IgD-negative memory B cell (primary cell): ENCODE results near the gene TFIP11. TPM values are rescaled to one million over a fixed set of nuclear protein-coding genes. Genes with fewer than 3 reads are reported as not detected.

Experiments
- H3K27ac Mint-ChIP-seq, 3 donors: one replicate each; pipeline ENCODE4 v1.8.0; 2020 to 2022; ENCODE audit warnings: mild to moderate bottlenecking in 3 of 3, mixed read lengths in 3 of 3, moderate library complexity in 1 of 3
- H3K27me3 Mint-ChIP-seq: one replicate; pipeline ENCODE4 v1.8.0; 2021; ENCODE audit warnings: mixed read lengths
- H3K36me3 Mint-ChIP-seq: one replicate; pipeline ENCODE4 v1.8.0; 2020; ENCODE audit warnings: mild to moderate bottlenecking, mixed read lengths
- H3K4me1 Mint-ChIP-seq, 3 donors: one replicate each; pipeline ENCODE4 v1.8.0; 2020 to 2022; ENCODE audit warnings: mixed read lengths in 3 of 3, mild to moderate bottlenecking in 1 of 3
- H3K4me3 Mint-ChIP-seq, 4 donors: one replicate each; pipeline ENCODE4 v1.8.0; 2020 to 2022; ENCODE audit warnings: mild to moderate bottlenecking in 4 of 4, mixed read lengths in 4 of 4, moderate library complexity in 3 of 4
- H3K9me3 Mint-ChIP-seq, 3 donors: one replicate each; pipeline ENCODE4 v1.8.0; 2020 to 2021; ENCODE audit warnings: mixed read lengths in 3 of 3, mild to moderate bottlenecking in 1 of 3
- polyA plus RNA-seq: library from polyadenylated mRNA; unstranded; fragments of 300-500 nt; fragmentation: Illumina TruSeq; gene quantifications from one replicate; pipeline ENCODE4 v1.2.3, GENCODE V29; 2021

Gene TFIP11
- polyA plus RNA-seq, 1 donor from 2014 or later, result 32.3 TPM

DNA sequence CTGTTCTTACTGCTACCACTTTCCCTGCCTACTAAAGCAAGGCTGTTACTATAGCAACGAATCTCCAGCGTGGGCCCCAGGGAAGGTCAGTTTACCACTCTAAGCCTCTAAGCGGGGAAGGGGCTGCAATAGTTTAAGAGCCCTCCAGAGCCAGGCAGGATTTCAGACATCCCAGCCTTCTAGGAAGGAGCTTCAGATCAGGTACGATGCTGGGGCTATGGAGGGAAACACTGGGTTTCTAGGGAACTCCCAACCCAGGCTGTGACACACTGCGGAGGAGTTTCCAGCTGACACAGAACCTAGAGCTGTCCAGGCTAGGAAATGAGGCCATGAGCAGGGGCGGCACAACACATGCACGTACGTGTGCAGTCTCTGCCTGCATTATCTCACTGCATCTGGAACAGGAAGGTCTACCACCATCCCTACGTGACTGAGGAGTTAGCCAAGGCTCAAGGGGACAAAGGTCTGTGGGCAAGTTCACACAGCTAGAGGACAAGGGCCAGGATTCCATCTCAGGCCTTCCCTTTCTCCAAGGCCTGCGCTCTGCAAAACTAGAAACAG is 49.1 kb downstream of the TFIP11 start:
- no peaks in the 10 kb centered on the region for H3K4me1 Mint-ChIP-seq
- H3K27ac Mint-ChIP-seq, result no peak overlapping the region
- no peaks in the 10 kb centered on the region for H3K9me3 Mint-ChIP-seq
- H3K4me3 Mint-ChIP-seq, result no peak overlapping the region
- peaks cover 7% of the 10 kb centered on the region for H3K36me3 Mint-ChIP-seq
- no peaks in the 10 kb centered on the region for H3K27me3 Mint-ChIP-seq

GRCh38 chr22:26462641-26463040 is 49.6 kb downstream of the TFIP11 start:
- H3K9me3 Mint-ChIP-seq, result no peaks in the 10 kb centered on the region
- no peak overlapping the region for H3K4me3 Mint-ChIP-seq
- no peaks in the 10 kb centered on the region for H3K27me3 Mint-ChIP-seq
- no peaks in the 10 kb centered on the region for H3K4me1 Mint-ChIP-seq
- H3K27ac Mint-ChIP-seq, result no peak overlapping the region
- peaks cover 6% of the 10 kb centered on the region for H3K36me3 Mint-ChIP-seq

GRCh38 chr22:26462051-26462450 is 50.2 kb downstream of the TFIP11 start:
- Mint-ChIP-seq H3K4me3 (no peak overlapping the region), H3K36me3 (peaks cover 6% of the 10 kb centered on the region), H3K27ac (no peak overlapping the region), H3K27me3 (no peaks in the 10 kb centered on the region), H3K4me1 (no peaks in the 10 kb centered on the region), H3K9me3 (no peaks in the 10 kb centered on the region)

GRCh38 chr22:26461188-26461810 is 51.0 kb downstream of the TFIP11 start:
- Mint-ChIP-seq H3K36me3 (peaks cover 6% of the 10 kb centered on the region), H3K4me1 (no peaks in the 10 kb centered on the region), H3K27me3 (no peaks in the 10 kb centered on the region), H3K9me3 (no peaks in the 10 kb centered on the region), H3K27ac (no peak overlapping the region), H3K4me3 (no peak overlapping the region)

GRCh38 chr22:26460202-26460601 is 52.1 kb downstream of the TFIP11 start:
- Mint-ChIP-seq H3K9me3 (no peaks in the 10 kb centered on the region), H3K4me3 (no peak overlapping the region), H3K27me3 (no peaks in the 10 kb centered on the region), H3K36me3 (peaks cover 6% of the 10 kb centered on the region), H3K27ac (no peak overlapping the region), H3K4me1 (no peaks in the 10 kb centered on the region)

DNA sequence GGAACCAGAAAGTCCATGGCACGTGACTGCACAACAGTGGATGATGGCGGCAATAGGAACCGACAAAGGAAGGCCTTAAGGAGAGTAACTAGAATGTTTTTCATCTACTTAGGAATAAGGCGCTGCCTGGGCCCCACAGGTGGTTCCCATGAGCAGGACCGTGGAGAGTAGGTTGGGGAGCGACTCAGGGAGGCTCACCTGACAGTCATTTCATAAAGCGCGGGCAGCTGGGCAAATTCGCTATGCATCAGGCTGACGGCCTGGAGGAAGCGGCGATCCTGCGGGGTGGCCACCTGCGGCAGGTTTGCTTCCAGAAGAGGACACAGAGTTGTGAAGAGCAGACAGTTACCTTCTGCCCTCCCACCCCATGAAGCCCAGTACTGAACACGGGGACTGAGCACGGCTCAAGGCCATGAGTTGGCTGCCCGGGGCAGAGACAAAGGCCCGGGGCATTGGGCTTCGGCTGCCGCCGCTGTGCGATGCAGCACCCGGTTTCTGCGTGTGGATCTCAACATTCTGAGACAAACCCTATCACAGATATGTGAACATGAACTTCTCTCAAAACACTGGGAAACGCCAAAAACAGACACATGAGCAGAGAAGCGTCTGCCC is 54.5 kb downstream of the TFIP11 start:
- Mint-ChIP-seq H3K4me3 (no peak overlapping the region), H3K27ac (peak overlapping the region in 1 of 3 donors; percentile 67), H3K27me3 (no peaks in the 10 kb centered on the region), H3K4me1 (no peaks in the 10 kb centered on the region), H3K9me3 (no peaks in the 10 kb centered on the region), H3K36me3 (peaks cover 2% of the 10 kb centered on the region)

DNA sequence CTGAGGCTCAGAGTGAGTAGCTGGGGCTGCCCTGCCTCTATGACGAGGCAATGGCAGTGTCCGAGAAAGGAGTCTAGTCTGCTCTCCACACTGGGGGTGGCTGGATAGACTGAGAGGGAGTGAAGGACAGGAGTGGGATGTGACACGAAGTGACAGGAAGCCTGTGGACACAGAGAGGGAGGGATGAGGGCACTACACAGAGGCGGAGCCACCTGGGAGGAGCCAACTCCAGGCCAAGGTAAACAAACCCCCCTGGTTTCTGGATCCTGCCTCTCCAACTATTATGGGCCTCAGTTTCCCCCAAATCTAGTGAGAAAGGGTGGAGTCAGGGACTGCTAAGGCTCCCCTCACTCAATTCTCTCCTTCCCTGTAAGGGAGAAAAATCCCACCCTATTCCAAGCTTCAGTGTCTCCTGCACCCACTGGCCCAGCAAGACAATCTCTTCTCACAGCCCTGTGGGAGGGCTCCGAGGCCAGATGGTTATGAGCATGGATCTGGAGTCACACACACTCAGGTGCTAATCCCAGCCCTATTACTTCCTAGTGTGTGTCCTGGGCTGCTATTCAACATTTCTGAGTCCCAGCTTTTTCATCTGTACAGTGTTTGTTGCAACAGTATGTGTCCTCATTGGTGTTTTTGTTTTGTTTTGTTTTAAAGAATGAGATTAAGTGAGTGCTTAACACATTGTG is 58.3 kb downstream of the TFIP11 start:
- no peaks in the 10 kb centered on the region for H3K4me1 Mint-ChIP-seq
- no peak overlapping the region for H3K27ac Mint-ChIP-seq
- H3K9me3 Mint-ChIP-seq, result no peaks in the 10 kb centered on the region
- H3K27me3 Mint-ChIP-seq, result no peaks in the 10 kb centered on the region
- H3K4me3 Mint-ChIP-seq, result no peak overlapping the region
- no peaks in the 10 kb centered on the region for H3K36me3 Mint-ChIP-seq

- Mint-ChIP-seq H3K27me3 (no peaks in the 10 kb centered on the region), H3K4me1 (no peaks in the 10 kb centered on the region), H3K4me3 (no peak overlapping the region), H3K36me3 (no peaks in the 10 kb centered on the region), H3K27ac (no peak overlapping the region), H3K9me3 (no peaks in the 10 kb centered on the region)
These were observed 59.1 kb downstream of the TFIP11 start for GRCh38 chr22:26453216-26453615.

GRCh38 chr22:26452236-26453016 is 59.8 kb downstream of the TFIP11 start:
- no peaks in the 10 kb centered on the region for H3K36me3 Mint-ChIP-seq
- no peaks in the 10 kb centered on the region for H3K4me1 Mint-ChIP-seq
- H3K4me3 Mint-ChIP-seq, result no peak overlapping the region
- H3K27me3 Mint-ChIP-seq, result no peaks in the 10 kb centered on the region
- H3K27ac Mint-ChIP-seq, result no peak overlapping the region
- no peaks in the 10 kb centered on the region for H3K9me3 Mint-ChIP-seq

GRCh38 chr22:26450453-26451185 is 61.7 kb downstream of the TFIP11 start:
- Mint-ChIP-seq H3K4me3 (no peak overlapping the region), H3K4me1 (no peaks in the 10 kb centered on the region), H3K27me3 (no peaks in the 10 kb centered on the region), H3K36me3 (no peaks in the 10 kb centered on the region), H3K9me3 (no peaks in the 10 kb centered on the region), H3K27ac (no peak overlapping the region)

GRCh38 chr22:26448941-26449340 is 63.3 kb downstream of the TFIP11 start:
- H3K36me3 Mint-ChIP-seq, result no peaks in the 10 kb centered on the region
- no peaks in the 10 kb centered on the region for H3K9me3 Mint-ChIP-seq
- no peaks in the 10 kb centered on the region for H3K4me1 Mint-ChIP-seq
- H3K27me3 Mint-ChIP-seq, result no peaks in the 10 kb centered on the region
- H3K27ac Mint-ChIP-seq, result no peak overlapping the region
- no peak overlapping the region for H3K4me3 Mint-ChIP-seq

DNA sequence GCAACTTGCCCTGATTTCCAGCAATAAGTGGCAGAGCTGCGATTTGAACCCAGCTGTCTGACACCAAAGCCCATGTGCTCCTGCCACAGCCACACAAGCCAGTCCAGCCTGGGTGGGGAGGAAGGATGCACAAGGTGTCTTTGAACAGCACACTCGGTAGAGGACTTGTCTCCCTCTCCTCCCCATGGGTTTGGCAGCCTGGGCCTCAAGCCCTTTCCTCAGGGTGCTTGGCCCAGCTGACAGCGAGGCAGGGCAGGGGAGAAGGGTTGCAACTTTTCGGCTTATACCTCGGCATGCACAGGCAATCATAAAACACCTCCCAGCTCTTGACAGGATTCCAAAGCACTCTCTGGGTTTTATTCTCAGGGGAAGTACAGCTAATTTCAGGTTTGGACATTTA is 63.9 kb downstream of the TFIP11 start:
- no peak overlapping the region for H3K4me3 Mint-ChIP-seq
- H3K4me1 Mint-ChIP-seq, result no peaks in the 10 kb centered on the region
- no peaks in the 10 kb centered on the region for H3K27me3 Mint-ChIP-seq

DNA sequence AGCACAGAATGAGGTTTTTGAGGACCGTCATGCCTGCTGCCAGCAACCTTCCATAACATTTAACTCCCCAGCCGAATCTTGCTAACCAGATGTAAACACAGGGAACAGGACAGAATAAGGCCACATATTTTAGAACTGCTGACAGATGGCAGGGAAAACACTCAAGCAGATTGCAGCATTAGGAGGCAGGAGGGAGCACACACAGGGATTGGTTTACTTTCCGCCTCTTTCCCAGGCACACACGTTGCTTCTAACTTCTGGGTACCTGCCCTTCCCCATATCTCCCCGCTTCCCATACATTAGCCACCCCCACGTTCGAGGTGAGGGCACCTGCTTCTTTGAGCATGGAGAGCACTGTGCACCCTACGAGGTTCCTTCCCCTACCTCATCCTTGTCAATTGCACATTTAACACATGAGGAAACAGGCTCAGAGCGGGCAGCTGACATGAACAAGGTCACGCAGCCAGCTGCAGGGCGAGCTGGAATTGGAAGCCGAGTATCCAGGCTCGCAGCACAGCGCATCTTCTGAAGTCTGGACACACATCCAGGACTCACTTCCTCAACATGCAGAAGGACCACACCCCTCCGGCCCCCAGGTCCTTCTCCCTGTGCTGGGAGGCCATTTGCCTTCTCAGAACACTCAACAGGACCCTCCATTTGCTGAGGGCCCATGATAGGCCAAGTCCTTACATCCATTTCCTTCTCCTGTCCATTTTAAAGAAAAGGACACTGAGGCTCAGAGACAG is 64.5 kb downstream of the TFIP11 start:
- no peak overlapping the region for H3K4me3 Mint-ChIP-seq
- no peaks in the 10 kb centered on the region for H3K27me3 Mint-ChIP-seq
- no peaks in the 10 kb centered on the region for H3K4me1 Mint-ChIP-seq
- H3K36me3 Mint-ChIP-seq, result no peaks in the 10 kb centered on the region
- H3K9me3 Mint-ChIP-seq, result no peaks in the 10 kb centered on the region
- H3K27ac Mint-ChIP-seq, result peak overlapping the region in 1 of 3 donors; percentile 50

More for the DNA sequence above, 63.9 kb downstream of the TFIP11 start:
- no peaks in the 10 kb centered on the region for H3K9me3 Mint-ChIP-seq
- peak overlapping the region in 1 of 3 donors; percentile 50 for H3K27ac Mint-ChIP-seq
- no peaks in the 10 kb centered on the region for H3K36me3 Mint-ChIP-seq
